ENCODE data around the gene CRABP2. TPM values are rescaled to one million over a fixed set of nuclear protein-coding genes. Genes with fewer than 3 reads are reported as not detected.

CRABP2 gene
- total and polyA plus RNA-seq, 2 of the 13 experiments (the other 11 are each of a cell fraction or from before 2014, with no cell fraction given) = 0.40 to 0.60 TPM

GRCh38 chr1:156749419-156750118, 44.2 kb upstream of the CRABP2 start (continued):
- TF ChIP-seq ZBTB40 (IDR thresholded peaks at IDR 0.05) (no peak), ZBTB40 (CRISPR knock-in tag; IDR thresholded peaks at IDR 0.05) (no peak), CHD4 (IDR thresholded peaks at IDR 0.05; ENCODE audit: borderline replicate concordance, low read length) (no peak), CTCF (CRISPR knock-in tag; IDR thresholded peaks at IDR 0.05) (no peak), BRCA1 (CRISPR knock-in tag; IDR thresholded peaks at IDR 0.05) (no peak), PCBP2 (optimal IDR thresholded peaks at IDR 0.05; ENCODE audit: low read depth, low read length, poor library complexity, severe bottlenecking) (no peak), ZNF724P (CRISPR knock-in tag; IDR thresholded peaks at IDR 0.05; ENCODE audit: borderline replicate concordance) (no peak), PLRG1 (conservative IDR thresholded peaks at IDR 0.05) (no peak), ZNF761 (CRISPR knock-in tag; conservative IDR thresholded peaks at IDR 0.05) (no peak), DDIT3 (CRISPR knock-in tag; IDR thresholded peaks at IDR 0.05) (no peak), ZUFSP (CRISPR knock-in tag; IDR thresholded peaks at IDR 0.05; ENCODE audit: borderline replicate concordance) (no peak), ESRRA (CRISPR knock-in tag; IDR thresholded peaks at IDR 0.05; ENCODE audit: low read depth) (no peak), PAX8 (CRISPR knock-in tag; IDR thresholded peaks at IDR 0.05; ENCODE audit: borderline replicate concordance) (no peak), NR2F2 (IDR thresholded peaks at IDR 0.05; ENCODE audit: borderline replicate concordance, low read depth) (0 out of 2 replicates have a peak, but pooled peaks have one; percentile 27), RARA (CRISPR knock-in tag; IDR thresholded peaks at IDR 0.05) (no peak), AGO2 (optimal IDR thresholded peaks at IDR 0.05; ENCODE audit: low read depth, low read length) (no peak), NFE2L1 (CRISPR knock-in tag; IDR thresholded peaks at IDR 0.05; ENCODE audit: borderline replicate concordance) (no peak)
